ENCODE data around the gene TRIM7.

TRIM7 gene

DNA sequence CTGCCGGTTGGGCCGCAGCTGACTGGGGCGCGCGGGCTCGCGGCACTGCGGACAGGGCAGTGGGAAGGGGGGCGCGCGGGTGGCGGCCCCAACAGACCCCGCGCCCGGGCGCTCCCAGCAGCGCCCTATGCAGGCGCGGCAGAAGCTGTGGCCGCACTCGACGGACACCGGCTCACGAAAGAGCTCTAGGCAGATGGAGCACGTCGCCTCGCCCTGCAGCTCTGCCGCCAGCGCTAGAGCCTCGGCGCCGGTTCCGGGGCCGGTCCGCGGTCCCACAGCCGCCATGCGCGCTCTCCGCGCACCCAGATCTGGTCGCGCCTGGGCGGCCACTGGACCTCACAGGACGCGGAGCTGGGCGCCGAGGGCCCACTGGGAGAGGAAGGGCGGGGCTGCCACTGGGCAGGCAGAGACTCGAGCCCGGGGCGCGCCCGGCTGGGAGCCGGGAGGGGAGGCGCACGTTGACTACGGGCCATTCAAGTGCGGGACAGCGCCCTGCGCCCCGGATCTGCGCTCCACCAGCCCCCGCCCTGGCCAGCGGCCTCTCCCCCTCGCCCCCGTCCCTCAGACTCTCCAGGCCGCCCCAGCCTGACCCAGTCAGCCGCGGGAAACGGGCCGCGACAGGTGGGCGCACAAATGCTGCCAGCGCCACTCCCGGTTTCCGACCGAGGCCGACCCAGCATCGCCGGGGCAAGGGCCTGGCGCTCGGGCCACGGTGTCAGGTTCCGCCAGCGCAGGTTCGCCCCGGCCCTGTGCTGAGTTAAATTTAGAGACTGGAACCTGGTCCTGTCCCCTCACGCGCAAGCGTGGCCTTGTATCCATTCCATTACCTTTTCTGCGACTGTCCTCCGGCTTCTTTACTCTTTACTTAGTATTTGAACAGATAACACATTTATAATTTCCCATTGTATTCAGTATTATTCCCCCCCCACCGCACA is at the start of gene TRIM7:
TRIM7 (minus strand) TSS at position 371 of the 935 bp plus-strand sequence; CDS start at position 285, 86 bp downstream.
- DNase-seq, result no peak

DNA sequence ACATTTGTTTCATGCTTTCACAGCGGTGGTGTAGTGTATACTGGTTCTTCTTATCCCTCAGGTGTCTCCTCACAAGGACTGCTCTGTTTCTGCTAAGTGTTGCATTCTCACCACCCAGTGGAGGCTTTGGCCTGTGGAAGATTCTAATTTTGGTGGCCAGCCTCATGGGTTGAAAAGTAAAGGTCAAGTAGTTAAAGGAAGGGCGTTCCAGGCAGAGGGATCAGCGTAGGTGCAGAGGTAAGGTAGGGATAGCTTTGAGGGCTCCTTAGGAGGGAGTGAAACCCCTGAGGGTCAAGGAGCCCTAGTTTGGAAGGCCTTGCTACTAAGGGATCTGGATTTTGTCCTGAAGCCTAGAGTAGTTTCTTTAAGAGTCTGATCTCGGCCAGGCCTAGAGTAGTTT is 43.3 kb upstream of the TRIM7 start:
- DNase-seq, result no peak

DNA sequence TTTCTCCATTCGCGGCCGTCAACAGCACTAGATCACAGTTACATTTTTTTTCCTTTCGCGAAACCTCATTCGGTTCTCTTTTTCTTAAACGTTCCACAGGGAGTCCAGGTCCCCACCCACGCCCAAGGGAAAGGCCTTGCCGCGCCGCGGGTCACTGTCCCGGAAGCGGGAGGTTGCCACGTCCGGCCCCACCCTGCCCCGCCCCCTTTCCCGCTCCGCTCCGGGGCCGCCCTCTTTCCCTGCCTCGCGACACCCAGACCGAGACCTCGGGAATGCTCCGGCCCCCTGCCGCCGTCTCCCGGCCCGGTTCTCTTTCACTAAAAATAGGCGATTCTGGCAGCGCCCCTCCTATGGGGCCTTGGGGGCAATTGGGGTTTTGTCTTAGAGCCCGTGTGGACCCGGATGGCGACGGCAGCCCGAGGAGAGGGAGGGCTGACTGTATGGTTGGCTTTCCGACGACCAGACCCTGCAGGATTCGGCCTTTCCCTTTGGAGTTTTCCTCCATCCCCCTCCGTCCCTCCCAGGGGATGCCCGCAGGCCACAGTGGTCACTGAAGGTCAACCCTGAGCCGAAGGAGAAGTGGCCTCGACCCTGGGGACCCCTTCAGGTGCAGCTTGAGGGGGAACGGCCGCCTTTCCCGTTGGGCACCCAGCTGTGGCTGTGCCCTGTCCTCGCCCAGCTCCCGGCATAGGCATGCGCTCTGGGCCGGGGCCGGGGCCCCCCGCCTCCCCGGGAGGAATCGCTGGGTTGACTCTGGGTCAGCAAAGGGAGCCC is 41.5 kb upstream of the TRIM7 start:
- no peak for DNase-seq

DNA sequence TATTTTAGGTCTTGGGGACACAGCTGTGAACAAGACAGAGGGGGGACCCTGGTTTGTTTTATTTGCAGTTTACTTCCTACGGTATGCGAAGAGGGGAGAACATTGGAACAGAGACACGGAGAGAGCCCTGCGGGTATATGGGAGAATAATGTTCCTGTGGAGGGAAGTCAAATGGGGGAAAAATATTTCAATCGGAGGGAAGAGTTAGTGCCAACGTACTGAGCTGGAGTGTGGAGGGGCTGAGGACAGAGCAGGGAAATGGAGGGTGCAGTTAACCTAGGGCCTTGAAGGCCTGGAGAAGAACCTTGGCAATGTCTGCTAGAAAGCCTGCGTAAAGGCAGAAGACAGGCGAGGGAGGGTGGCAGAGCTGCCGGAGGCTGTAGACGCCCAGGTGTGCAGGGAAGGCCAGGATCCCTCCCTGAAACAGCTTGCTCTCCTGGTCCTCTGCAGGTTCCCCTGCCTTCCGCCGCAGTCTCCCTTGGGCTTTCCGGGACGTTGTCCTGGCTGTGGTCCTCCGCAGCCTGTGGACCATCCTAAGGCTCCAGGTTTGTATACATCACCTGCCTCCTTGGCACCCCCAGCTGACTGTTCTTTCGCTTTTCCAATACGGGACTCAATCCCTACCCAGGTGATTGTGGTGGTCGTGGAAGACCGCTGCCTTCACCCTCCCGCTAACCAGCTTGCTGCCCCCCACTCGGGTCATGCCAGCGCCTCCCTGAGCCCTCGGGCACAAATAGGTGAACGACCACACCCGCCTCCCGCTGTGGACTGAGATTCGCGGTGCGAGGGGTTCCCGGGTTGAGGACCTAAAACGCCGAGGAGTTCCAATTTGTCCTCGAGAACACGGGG is 40.7 kb upstream of the TRIM7 start:
- DNase-seq, result no peak

DNA sequence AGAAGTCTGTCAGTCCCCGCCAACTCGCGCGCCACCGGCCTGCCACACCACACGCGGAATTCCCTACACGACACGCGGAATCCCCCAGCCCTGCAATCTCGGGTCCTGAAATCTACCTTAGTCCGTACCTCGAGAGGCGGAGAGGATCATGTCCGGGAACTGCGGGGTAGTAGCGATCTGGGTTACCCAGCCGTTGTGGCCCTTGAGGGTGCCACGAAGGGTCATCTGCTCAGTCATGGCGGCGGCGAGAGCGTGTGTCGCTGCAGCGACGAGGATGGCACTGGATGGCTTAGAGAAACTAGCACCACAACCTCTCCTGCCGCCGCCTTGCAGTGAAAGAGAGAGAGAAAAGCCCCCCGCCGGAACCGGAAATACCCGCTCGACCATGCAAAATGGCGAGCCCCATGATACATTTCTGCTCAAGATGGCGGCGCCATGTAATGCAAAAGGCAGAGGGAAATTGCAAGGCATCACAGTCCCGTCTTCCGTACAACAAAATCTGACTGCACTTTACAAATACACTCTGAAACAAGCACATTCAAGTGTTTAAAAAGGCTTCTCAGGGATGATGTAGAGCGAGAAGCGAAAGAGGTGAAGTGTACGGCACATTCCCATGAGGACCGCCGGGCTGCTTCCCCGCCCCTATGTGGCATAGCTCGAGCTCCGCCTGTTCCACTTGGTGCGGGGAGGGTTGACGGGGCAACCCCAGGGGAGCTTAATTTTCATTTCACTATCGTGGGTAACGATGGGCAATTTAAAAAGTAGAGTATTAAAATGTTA is 38.8 kb upstream of the TRIM7 start, which contains the start of gene RACK1:
RACK1 (minus strand) TSS at position 343 of the 780 bp plus-strand sequence; CDS start at position 237, 106 bp downstream.
- no peak for DNase-seq

DNA sequence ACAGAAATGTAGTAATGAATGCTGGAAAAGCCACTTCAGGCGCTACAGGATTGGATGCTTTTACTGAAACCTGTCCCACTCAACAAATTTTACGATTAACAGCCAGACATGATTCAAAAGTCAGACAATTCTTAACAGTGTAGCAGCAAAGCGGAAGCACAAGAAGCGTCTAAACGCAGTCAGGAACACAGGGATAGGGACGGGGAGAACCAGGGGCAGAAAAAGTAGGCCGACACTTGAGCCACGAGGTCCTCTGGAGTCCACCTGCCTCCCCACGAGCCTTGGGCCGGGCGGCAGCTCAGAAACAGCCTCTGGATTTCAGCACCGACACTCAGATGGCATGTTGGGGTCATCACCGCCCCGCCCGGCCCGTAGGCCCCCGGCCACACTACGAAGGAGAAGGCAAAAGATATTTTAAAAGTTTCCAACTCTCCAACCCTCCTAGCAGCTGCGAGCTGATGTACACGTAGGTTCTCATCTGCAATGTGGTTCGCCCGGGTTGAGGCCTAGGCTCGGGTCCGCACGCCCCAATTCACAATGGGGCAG is 38.1 kb upstream of the TRIM7 start:
- no peak for DNase-seq

DNA sequence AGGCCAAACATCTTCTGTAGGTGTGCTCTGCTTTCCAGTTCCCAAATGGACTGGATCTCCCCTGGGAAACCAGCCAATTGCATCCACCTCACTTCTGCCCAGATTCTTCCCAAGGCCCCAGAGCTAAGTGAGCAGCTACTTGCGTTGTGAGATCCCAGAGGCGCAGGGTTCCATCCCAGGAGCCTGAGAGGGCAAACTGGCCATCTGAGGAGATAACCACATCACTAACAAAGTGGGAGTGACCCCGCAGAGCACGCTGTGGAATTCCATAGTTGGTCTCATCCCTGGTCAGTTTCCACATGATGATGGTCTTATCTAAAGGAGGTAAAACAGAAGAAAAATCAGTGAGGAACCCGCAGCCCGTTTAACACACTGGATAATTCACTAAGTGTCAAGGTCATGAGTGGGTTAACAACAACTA is 37.0 kb upstream of the TRIM7 start:
- no peak for DNase-seq

DNA sequence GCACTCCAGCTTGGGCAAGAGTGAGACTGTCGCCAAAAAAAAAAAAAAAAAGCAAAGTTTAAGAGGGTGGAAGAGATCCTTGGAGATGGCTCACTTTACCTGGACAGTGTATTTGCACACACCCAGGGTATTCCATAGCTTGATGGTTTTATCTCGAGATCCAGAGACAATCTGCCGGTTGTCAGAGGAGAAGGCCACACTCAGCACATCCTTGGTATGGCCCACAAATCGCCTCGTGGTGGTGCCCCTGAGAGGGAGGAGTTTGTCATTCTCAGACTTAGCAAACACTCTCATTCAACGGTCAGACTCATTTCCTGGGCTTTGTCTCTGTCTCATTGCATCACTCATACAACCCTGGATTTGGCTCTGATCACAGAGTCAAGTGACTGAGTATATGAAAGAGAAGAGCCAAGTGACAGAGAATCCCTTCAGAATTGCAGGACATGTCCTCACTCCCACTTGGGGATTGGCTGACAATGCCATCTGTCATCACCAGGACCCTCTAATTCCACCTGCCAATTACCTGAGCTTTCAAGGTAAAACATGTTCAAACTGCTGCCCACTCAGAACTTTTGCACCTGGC is 36.5 kb upstream of the TRIM7 start:
- no peak for DNase-seq

DNA sequence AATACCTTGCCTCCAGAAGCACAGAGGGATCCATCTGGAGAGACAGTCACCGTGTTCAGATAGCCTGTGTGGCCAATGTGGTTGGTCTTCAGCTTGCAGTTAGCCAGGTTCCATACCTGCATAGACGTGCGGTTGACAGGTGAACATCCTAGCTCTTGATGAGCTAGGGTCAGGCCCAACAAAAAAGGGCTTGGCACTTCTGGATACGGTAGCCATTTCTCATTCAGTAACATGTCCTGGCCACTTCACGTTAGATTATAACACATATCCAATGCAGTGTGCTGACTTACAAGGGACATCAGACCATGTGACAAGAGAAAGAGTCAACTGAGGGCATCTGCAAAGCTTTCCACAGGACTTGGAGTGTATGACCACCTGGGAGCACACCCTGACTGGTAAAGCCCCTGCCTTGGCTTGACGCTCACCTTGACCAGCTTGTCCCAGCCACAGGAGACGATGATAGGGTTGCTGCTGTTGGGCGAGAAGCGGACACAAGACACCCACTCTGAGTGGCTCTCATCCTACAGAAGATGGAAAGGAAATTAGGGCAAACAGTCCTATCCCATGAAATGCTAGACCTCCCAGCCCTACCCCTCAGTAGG is 34.2 kb upstream of the TRIM7 start:
- no peak for DNase-seq

DNA sequence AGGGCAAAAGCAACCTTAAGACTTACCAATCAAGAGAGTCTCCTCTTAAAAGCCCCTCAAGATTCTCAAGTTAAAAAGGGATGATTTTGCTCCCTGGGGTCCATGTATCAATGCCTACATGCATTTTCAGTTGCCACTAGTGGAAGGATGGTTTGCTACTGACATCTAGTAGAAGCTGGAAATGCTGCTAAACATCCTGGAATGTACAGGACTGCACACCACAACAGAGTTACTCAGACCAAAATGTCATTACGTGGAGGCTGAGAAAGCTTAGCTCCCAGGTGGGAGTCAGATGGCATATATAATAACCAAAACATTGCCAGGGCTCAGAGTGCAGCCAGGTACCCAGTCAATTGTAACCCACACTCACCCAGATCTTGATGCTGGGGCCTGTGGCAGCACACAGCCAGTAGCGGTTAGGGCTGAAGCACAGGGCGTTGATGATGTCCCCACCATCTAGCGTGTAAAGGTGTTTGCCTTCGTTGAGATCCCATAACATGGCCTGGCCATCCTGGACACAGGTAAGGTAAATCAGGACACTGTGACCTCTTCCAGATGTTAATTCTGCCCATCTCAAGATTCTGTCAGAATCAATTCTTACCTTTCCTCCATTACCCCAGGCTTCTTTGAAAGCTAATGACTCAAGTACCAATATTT is 32.9 kb upstream of the TRIM7 start:
- DNase-seq, result no peak

DNA sequence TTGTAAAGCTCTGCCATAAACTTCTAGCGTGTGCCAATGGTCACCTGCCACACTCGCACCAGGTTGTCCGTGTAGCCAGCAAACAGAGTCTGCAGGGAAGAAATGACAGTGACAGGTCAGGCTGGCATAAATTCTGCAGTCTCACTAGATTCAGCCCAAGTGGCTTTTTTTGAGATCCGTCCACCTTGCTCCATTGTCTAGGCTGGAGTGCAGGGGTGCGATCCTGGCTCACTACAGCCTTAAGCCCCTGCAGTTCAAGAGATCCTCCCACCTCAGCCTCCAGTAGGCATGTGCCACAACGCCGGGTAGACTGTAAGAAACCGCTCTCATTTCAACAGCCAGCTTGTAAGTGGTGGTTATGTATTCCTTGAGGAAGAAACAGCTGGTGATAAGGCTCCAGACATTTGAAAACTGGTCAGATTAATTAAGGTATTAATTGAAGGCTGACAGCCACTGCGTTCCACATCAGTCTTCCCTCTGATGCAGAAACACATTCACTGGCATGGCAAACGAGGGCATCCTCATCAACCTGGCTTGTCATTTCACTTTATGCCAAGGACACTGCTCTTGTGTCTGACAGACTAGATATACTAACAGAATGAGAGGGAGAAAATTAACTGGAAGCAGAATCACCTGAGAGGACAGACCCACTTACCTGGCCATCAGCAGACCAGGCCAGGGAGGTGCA is 32.1 kb upstream of the TRIM7 start:
- no peak for DNase-seq

DNA sequence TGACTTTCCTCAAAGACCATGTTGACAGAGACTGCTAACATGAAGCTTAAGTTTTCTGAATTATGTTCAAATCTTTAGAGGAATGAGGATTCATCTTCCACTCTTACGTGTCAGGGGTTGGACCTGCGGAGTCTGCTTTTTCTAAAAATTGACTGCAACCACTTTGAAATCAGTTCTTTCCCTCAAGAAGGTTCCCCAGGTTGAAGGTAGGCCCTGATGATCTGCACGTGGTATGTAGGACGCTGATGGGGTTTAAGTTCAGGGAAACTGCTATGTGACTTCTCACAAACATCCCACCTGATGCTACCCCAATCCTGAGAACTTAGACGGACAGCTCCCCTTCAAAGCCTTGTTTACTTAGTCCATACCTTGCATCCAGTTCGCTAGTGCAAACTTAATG is 31.5 kb upstream of the TRIM7 start:
- no peak for DNase-seq

DNA sequence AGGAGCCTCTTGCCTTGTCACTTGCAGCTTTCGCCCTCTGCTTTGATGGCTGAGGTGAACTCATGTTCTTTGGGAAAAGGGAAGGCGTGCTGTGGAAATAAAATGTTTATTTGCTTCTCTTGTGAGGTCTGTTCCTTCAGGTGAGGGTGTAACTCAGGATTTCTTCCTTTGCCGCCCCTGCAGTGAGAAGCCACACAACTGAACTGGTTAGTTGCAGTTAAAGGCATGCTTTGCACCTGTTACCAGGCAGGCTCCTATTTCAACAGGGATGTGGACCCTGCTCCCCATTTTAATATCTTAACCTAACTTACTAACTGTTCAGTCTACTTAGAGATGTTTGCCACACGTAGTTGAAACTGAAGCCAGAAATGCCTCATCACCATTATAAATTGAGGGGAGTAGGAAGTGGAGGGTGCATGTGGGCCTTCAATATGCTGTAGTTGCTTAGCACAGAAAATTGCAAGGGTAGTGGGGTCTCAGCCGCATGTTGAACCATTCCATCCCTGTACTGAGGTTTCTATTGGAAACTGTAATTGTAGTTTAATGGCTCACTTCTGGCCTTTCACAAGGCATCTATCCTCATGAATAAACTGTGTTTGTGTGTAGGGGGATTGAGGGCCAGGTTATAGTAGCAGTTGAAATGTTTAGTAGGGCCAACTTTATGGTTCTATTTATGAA is 30.8 kb upstream of the TRIM7 start:
- DNase-seq, result no peak

DNA sequence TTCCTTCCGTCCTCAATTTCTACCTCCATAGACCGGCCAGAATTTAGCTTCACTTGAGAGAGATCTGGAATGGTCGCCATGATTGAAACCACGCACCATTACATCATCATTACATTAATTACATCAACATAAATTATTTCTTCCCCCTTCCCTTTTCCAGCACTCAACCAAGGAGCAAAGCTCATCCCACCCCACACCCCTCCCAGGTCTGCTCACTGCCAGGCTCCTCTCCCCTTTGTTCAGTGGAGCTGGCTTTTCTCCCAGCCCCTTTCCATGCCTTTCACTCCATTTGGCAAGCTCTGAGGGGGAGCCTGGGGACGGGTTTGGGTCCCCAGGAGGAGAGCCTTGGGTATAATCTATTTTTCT is 30.3 kb upstream of the TRIM7 start:
- DNase-seq, result no peak

DNA sequence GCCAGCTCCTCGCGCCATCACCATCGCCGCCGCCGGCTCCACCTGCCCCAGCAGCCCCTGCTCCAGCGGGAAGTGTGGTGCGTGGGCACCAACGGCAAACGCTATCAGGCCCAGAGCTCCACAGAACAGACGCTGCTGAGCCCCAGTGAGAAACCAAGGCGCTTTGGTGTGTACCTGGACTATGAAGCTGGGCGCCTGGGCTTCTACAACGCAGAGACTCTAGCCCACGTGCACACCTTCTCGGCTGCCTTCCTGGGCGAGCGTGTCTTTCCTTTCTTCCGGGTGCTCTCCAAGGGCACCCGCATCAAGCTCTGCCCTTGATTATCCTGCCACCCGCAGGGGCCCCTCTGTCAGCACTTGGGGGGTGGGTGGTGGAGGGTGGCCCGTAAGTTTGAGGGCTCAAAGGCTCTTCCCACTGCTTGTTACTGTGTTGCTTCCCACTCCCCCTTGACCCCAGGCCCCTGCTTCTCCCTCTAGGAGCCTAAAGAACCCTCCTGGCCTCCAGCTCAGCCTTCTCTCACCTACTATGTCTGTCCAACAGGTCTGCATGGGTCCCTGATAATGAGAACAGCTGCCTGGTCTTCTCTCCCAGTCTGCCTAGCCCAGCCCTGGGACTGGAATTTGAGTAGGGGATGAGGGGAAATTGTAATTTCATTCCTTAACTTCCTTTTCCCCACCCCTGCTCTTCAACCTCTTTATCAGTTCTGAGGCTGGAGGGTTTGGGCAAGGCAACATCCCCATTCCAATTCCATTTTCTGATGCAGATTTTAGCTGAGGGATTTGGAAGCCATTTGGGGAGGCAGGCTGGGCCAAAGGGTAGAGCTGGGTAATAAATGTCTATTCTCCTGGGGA is 29.7 kb upstream of the TRIM7 start:
- DNase-seq, result no peak

DNA sequence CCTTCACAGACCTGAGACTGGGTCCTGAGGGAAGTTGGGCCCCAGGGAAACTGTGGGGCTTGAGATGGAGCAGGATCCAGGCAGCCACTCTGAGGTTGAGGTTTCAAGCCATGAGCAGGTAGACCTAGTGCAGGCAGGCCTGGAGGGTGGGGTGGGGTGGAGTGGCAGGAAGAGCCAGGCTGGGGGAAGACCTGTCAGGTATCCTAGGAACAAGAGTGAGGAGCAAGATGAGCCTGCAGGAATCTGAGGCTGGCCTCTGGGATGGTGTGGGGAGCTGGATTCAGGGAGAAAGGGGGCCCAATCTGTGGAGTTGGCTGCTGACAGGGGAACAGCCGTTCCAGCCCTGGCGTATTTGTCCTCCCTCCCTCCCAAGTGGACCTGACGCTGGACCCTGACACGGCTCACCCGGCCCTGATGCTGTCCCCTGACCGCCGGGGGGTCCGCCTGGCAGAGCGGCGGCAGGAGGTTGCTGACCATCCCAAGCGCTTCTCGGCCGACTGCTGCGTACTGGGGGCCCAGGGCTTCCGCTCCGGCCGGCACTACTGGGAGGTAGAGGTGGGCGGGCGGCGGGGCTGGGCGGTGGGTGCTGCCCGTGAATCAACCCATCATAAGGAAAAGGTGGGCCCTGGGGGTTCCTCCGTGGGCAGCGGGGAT is 28.9 kb upstream of the TRIM7 start:
- no peak for DNase-seq

DNA sequence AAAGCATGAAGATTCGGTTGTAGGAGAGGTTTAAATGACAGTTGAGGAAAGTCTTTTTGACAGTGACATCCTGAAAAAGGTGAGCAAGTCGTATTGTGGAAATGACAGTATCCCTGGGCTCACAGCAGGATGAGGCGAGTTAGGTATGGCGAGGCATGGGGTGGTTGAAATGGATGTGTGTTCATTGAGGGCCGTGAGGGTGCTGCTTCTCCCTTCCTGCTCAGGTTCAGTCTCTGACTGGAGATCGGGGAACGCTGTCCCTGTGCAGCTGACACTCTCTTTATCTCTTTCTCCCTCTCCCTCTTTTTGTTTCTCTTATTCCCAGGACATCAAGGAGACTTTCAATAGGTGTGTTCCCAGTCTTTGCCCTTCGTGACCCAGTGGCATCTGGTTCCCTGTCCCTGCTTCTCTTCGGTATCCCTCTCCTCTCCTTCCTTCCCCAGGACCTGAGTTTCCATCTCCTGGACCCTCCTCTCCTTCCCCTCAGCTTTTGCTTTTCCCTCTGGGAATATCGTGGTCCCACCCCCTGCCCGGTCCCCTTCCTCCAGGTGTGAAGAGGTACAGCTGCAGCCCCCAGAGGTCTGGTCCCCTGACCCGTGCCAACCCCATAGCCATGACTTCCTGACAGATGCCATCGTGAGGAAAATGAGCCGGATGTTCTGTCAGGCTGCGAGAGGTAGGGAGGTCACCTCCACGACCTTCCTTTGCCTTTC is 28.2 kb upstream of the TRIM7 start:
- DNase-seq, result no peak
